Measurements from ENCODE around the gene ZNF410.

The ZNF410 gene

GRCh38 chr14:73851567-73852382, 34.9 kb upstream of the ZNF410 start, which contains the start of gene PTGR2:
TSS of gene PTGR2 (plus strand) at chr14:73851831. CDS start at chr14:73858863, 7,032 bp downstream.
- CTCF ChIA-PET = no interaction called here
- POLR2A ChIA-PET = interaction anchor here (0.6 to 2.7 kb wide), 41 partner anchors 9 to 679 kb away, joined by 3 to 29 read pairs (median 4); partner anchors contain the start of genes BBOF1, ENTPD5 and ZNF410
- DNase-seq (ENCODE audit: extremely low spot score) = peak; percentile 99
- TF ChIP-seq SP1 (IDR thresholded peaks at IDR 0.05) = no peak
- peak; percentile 36; the same call in 1 of the 2 replicates for TF ChIP-seq TARDBP (IDR thresholded peaks at IDR 0.05)
- peak; percentile 5; the same call in 1 of the 2 replicates for TF ChIP-seq ELF4 (IDR thresholded peaks at IDR 0.05)
- TF ChIP-seq HDGF (IDR thresholded peaks at IDR 0.05; ENCODE audit: borderline replicate concordance) = no peak

- DNase-seq (ENCODE audit: extremely low spot score) = no peak
- CTCF ChIA-PET = no interaction called here
- no peak for TF ChIP-seq HDGF (IDR thresholded peaks at IDR 0.05; ENCODE audit: borderline replicate concordance)
- no peak for TF ChIP-seq NFRKB (IDR thresholded peaks at IDR 0.05)
- TF ChIP-seq SUZ12 (IDR thresholded peaks at IDR 0.05) = no peak
- TF ChIP-seq FOXM1 (IDR thresholded peaks at IDR 0.05; ENCODE audit: borderline replicate concordance) = no peak
- no peak for TF ChIP-seq FOXK2 (IDR thresholded peaks at IDR 0.05)
- TF ChIP-seq ZNF384 (IDR thresholded peaks at IDR 0.05) = no peak
- no peak for TF ChIP-seq BHLHE40 (IDR thresholded peaks at IDR 0.05; ENCODE audit: borderline replicate concordance)
- TF ChIP-seq CTBP1 (IDR thresholded peaks at IDR 0.05; ENCODE audit: borderline replicate concordance) = no peak
- no peak for TF ChIP-seq SP1 (IDR thresholded peaks at IDR 0.05)
- no peak for TF ChIP-seq ELF4 (IDR thresholded peaks at IDR 0.05)
- no peak for TF ChIP-seq PKNOX1 (IDR thresholded peaks at IDR 0.05)
- TF ChIP-seq FOXA1 (IDR thresholded peaks at IDR 0.05) = no peak
- TF ChIP-seq ARNT (IDR thresholded peaks at IDR 0.05) = no peak
- TF ChIP-seq TARDBP (IDR thresholded peaks at IDR 0.05) = no peak
- TF ChIP-seq L3MBTL2 (conservative IDR thresholded peaks at IDR 0.05) = no peak
- TF ChIP-seq LEF1 (IDR thresholded peaks at IDR 0.05; ENCODE audit: borderline replicate concordance) = no peak
- POLR2A ChIA-PET = no interaction called here
Measured at GRCh38 chr14:73859145-73859544, 27.5 kb upstream of the ZNF410 start.

GRCh38 chr14:73861073-73861472, 25.6 kb upstream of the ZNF410 start:
- CTCF ChIA-PET = no interaction called here
- TF ChIP-seq BHLHE40 (IDR thresholded peaks at IDR 0.05; ENCODE audit: borderline replicate concordance) (no peak), SP1 (IDR thresholded peaks at IDR 0.05) (no peak), FOXM1 (IDR thresholded peaks at IDR 0.05; ENCODE audit: borderline replicate concordance) (no peak), HDGF (IDR thresholded peaks at IDR 0.05; ENCODE audit: borderline replicate concordance) (no peak), SUZ12 (IDR thresholded peaks at IDR 0.05) (no peak)
- POLR2A ChIA-PET = interaction anchor here (1.5 kb wide), 1 partner anchor 9 kb away, joined by 3 read pairs; the partner anchor contains the start of gene PTGR2
- no peak for DNase-seq (ENCODE audit: extremely low spot score)

- POLR2A ChIA-PET = interaction anchor here (0.6 kb wide), 1 partner anchor 10 kb away, joined by 3 read pairs; no protein-coding TSS in a partner anchor
- CTCF ChIA-PET = no interaction called here
- no peak for DNase-seq (ENCODE audit: extremely low spot score)
- TF ChIP-seq L3MBTL2 (conservative IDR thresholded peaks at IDR 0.05) = no peak
- TF ChIP-seq ARNT (IDR thresholded peaks at IDR 0.05) = no peak
- TF ChIP-seq CTBP1 (IDR thresholded peaks at IDR 0.05; ENCODE audit: borderline replicate concordance) = no peak
- TF ChIP-seq HDGF (IDR thresholded peaks at IDR 0.05; ENCODE audit: borderline replicate concordance) = no peak
- no peak for TF ChIP-seq ZNF384 (IDR thresholded peaks at IDR 0.05)
- no peak for TF ChIP-seq FOXK2 (IDR thresholded peaks at IDR 0.05)
- no peak for TF ChIP-seq ELF4 (IDR thresholded peaks at IDR 0.05)
- no peak for TF ChIP-seq SUZ12 (IDR thresholded peaks at IDR 0.05)
- no peak for TF ChIP-seq PKNOX1 (IDR thresholded peaks at IDR 0.05)
- no peak for TF ChIP-seq BHLHE40 (IDR thresholded peaks at IDR 0.05; ENCODE audit: borderline replicate concordance)
- TF ChIP-seq FOXA1 (IDR thresholded peaks at IDR 0.05) = no peak
- no peak for TF ChIP-seq FOXM1 (IDR thresholded peaks at IDR 0.05; ENCODE audit: borderline replicate concordance)
Measured at GRCh38 chr14:73862480-73862879, 24.2 kb upstream of the ZNF410 start.

GRCh38 chr14:73863209-73863608, 23.4 kb upstream of the ZNF410 start:
- ChIA-PET CTCF (no interaction called here), POLR2A (no interaction called here)
- no peak for DNase-seq (ENCODE audit: extremely low spot score)
- no peak for TF ChIP-seq L3MBTL2 (conservative IDR thresholded peaks at IDR 0.05)
- TF ChIP-seq ELF4 (IDR thresholded peaks at IDR 0.05) = no peak
- no peak for TF ChIP-seq ARNT (IDR thresholded peaks at IDR 0.05)
- no peak for TF ChIP-seq FOXA1 (IDR thresholded peaks at IDR 0.05)
- TF ChIP-seq TARDBP (IDR thresholded peaks at IDR 0.05) = no peak
- TF ChIP-seq SUZ12 (IDR thresholded peaks at IDR 0.05) = no peak
- no peak for TF ChIP-seq HDGF (IDR thresholded peaks at IDR 0.05; ENCODE audit: borderline replicate concordance)
- no peak for TF ChIP-seq FOXM1 (IDR thresholded peaks at IDR 0.05; ENCODE audit: borderline replicate concordance)
- TF ChIP-seq FOXK2 (IDR thresholded peaks at IDR 0.05) = no peak
- no peak for TF ChIP-seq NFRKB (IDR thresholded peaks at IDR 0.05)
- TF ChIP-seq ZNF384 (IDR thresholded peaks at IDR 0.05) = no peak
- TF ChIP-seq PKNOX1 (IDR thresholded peaks at IDR 0.05) = no peak
- no peak for TF ChIP-seq SP1 (IDR thresholded peaks at IDR 0.05)
- TF ChIP-seq BHLHE40 (IDR thresholded peaks at IDR 0.05; ENCODE audit: borderline replicate concordance) = no peak
- TF ChIP-seq LEF1 (IDR thresholded peaks at IDR 0.05; ENCODE audit: borderline replicate concordance) = no peak
- TF ChIP-seq CTBP1 (IDR thresholded peaks at IDR 0.05; ENCODE audit: borderline replicate concordance) = no peak
